ENCODE data around the gene SBNO2.
A peak's percentile ranks its signal among the peaks of the same experiment; 100 is the strongest.

The SBNO2 gene

DNA sequence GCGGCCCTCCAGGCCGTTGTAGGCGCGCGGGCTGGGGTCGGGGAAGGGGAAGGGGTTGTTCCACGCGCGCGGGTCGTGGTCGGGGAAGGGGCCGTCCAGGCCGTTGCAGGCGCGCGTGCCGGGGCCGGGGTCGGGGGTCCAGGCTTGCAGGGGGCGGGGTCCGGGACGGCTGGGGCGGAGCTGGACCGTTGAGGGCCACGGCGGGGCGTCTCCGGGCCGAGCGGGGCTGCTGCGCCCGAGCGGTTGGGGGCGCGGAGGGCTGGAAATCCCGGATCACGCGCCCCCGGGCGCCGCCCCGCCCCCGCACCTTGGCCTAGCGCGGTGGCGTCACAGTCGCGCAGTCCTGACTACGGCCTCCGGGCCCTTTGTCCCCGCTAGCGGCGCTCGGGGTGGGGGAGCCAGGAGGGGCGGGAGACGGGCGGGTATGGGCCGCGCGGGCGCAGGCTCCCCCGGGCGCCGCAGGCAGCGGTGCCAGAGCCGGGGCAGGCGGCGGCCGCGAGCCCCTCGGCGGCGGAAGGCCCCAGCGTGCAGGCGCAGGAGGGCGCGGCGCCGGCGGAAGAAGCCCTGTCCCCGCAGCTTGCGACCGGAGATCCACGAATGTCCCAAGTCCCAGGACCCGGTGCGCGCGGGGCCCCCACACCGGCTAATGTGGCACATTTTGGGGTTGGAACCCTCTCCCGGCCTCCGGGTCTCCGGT, 69.6 kb downstream of the SBNO2 start:
- peak; percentile 66 for DNase-seq

DNA sequence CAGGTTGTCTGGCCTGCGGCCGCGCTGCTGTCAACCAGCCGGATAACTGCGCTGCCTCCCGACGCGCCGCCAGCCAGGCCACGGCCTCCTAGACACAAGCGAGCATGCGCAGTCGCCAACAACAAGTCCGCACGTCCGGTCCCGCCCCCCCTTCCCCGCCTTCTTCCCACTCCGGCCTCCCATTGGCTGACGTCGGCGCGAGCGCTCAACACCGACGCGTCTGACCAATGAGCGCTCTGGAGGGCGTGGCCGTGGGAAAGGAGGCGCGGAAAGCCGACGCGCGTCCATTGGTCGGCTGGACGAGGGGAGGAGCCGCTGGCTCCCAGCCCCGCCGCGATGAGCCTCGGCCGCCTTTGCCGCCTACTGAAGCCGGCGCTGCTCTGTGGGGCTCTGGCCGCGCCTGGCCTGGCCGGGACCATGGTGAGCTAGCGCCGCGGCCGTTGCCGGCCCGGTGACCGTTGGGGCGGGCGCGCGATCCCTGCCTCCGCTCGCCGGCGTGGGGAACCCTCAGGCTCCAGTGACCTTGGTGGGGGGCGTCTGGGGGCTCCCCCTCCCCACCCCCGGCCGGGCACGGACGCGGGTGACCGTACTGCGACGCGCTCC, 70.3 kb downstream of the SBNO2 start, which contains the start of gene GPX4:
GPX4 (plus strand) TSS at position 287 of the 603 bp plus-strand sequence; CDS start at position 337, 50 bp downstream.
- peak; percentile 99 for DNase-seq

DNA sequence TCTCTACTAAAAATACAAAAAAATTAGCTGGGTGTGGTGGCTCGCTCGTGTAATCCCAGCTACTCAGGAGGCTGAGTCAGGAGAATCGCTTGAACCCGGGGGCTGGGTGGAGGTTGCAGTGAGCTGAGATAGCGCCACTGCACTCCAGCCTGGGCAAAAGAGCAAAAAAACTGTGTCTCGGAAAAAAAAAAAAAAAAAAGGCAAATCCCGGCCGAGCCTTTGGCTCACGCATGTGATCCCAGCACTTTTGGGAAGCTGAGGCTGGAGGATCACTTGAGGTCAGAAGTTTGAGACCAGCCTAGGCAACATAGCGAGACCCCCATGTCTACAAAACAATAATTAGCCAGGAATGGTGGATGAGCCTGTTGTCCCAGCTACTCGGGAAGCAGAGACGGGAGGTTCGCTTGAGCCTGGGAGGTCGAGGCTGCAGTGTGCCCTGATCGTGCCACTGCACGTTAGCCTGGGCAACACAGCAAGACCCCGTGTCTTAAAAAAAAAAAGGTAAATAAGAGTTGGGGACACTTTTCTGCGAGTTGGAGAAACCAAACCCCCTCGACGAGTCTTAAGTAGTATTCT, 70.8 kb downstream of the SBNO2 start:
- no peak for DNase-seq

DNA sequence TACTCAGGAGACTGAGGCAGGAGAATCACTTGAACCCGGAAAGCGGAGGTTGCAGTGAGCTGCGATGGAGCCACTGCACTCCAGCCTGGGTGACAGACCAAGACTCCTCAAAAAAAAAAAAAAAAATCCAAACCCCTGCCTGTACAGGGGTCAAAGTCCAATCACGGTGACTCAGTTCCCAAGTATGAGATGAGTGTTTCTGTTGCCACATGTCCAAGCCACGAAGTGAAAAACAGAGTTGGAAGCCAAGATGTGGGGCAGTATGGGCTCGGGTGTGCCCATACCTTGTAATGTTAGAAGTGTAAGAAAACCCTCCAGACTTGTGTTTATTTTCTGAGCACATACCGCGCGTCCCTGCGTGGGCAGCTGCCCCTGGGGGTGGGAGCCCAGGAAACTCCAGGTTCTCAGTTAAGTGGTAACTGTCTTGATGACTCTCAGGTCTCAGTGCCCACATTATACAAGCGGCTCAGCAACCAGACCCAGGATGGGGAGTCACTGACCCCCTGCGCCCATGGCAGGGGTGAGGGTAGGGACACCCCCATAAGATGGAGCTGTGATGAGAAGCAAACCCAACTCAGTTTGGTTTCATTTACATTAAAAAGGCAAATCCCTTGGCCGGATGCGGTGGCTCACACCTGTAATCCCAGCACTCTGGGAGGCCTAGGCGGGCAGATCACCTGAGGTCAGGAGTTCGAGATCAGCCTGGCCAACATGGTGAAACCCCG, 71.5 kb downstream of the SBNO2 start:
- no peak for DNase-seq

DNA sequence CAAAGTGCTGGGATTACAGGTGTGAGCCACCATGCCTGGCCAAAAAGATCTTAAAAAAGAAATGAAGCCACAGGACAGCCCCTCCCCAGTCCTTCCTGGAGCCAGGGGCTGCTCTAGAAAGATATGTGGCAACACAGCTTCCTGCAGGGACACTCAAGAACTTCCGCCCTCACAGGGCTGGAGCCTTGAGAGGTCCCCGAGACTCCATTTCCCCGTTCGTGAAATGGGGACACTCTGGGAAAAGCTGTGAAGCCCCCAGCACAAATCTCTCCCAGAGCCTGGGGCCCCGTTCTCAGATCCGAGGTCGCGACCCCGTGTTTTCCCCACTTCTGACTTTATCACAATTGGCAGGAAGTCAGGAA, 72.8 kb downstream of the SBNO2 start:
- DNase-seq: no peak

DNA sequence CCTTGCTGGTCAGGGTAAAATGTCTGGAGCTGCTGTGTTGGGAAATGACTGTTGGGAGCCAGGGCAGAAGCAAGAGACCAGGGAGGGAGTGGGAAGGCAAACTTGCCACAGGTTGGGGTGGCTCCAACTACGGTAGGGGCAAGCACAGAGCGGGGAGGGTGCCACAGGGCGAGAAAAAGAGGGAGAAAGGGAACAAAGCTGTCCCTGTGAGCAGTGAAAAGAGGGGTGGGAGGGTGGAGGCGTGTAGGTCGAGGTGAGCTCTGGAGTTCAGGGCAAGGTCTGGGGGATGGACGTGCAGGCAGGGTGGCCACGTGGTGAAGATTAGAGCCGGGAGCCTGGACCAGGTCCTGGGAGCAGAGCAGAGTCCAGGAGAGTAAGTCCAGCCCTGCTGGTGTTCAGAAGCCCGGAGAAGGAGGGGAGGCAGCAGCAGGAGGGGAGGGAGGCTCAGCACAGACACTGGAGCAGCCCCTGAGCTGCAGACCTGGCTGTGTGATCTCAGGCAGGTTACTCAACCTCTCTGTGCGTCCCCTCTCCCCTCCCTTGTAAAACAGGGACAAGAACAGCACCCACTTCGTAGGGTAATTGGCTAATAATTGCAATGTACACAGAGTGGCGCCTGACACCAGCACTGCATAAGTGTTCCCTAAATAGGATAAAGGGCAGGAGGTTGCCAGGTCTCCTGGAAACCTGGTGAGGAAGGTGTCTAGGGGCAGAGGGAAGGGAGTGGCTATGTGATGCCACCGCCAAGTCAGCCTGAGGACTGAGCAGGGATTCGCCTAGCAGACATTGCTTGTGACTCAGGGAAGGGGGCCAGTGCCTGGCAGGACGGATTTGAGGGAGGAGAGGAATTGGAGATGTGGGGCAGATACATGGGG, 75.7 kb downstream of the SBNO2 start:
- no peak for DNase-seq

DNA sequence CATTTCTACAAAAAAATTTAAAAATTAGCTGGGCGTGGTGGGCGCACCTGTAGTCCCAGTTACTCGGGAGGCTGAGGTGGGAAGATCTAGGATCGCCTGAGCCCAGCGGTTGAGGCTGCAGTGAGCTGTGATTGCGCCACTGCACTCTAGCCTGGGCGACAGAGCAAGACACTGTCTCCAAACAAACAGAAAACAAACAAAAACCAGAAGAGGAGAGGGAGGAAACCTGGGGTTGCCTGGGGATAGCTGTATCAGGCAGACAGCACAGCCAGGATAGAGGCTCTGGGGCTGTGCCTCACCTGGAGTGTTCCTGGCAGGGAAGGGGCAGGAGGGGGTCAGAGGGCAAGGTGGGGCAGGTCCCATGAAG, 76.3 kb downstream of the SBNO2 start:
- no peak for DNase-seq

DNA sequence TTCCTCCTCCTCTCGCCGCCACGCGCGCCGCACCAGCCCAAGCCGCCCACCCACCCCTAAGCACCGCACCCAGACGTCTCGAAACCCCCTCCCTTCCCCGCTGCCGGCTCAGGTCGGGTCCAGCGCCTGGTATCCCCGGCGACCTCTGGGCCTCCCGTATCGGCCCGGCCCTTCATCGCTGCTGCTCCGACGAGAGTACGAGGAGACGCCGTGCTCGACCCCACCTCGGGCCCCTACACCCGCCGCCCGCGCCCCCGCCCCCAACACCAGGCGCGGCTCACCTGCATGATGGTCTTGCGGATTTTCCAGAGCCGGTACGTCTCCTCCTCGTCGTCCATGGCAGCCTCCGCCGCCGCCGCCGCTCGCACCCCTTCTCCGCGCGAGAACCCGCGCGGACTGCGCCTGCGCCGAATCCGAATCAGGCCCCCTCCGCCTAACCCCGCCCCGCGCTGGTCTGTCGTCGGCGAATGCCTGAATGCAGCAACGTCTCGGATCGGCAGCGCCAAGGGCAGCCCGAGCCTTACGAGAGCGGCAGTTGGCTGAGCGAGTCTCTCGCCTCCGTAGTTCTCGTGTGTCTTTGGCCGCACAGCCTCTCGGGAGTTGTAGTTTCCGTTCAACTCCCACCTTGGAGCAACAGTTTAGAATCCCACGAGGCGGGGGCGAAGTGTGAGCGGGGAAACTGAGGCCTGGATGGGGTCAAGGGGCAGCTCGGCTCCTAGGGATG, 78.9 kb downstream of the SBNO2 start, which contains the start of gene POLR2E:
POLR2E (minus strand) TSS at position 398 of the 724 bp plus-strand sequence; CDS start at position 338, 60 bp downstream.
- DNase-seq: peak; percentile 98

DNA sequence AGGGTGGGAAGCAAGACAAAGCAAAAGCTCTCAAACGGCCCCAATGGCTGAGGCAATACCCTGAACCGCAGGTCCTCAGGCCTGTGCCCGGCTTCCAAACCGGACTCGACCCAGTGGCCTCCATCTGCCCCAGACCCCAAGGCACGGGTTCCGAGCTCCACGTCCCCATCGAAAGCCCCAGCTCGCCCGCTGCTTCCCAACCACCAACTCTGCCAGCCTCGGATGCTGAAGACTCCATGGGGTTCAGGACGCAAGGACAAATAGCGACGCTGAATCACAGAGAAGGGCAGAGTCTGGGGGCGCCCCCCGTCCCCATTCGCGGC, 79.5 kb downstream of the SBNO2 start:
- no peak for DNase-seq

DNA sequence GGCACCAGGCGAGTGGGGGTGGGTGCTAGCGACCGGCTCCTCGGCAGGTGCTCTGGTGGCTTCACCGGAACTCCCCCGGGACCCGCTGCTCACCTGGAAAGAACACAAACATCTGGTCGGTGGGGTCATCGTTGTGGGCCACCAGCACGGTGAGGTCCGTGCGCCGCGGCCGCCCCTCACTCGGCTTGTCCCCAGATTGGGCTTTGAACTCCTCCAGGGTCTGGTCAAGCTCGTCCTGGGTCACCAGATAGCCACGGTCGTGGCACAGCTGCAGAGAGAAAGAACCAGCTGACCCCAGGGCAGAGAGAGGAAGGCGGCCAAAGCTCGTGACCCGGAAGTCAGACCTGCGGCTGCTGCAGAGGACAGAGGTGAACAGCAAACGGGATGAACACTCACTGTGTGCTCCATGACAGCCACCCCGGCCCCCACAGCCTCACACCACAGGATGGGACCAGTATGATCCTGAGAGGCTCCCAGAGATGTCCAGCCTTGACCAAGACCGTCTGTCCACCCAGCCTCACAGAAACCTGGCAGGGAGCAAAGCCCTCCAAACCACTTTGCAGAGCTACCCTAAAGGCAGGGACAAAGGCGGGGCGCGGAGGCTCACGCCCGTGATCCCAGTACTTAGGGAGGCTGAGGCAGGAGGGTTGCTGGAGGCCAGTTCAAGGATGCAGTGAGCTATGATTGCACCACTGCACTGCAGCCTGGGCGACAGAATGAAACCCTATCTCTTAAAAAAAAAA, 80.1 kb downstream of the SBNO2 start:
- DNase-seq: no peak

DNA sequence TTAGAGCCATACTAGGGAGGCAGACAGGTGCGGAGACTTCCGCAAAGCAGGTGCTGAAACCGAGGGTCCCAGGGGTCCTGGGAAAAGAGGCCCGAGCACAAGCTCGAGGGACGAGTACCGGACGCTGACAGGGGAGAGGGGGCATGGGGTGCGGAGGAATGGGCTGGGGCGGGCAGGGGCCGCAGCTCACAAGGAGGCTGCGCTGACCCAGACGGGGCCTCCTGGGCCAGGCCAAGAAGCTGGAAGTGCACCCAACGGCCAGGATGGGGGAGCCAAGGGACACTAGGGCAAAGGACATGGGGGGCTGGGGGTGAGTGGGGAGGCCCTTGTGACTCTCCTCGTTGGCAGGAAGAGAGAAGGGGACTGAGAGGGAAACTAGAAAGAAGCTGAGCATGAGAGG, 80.7 kb downstream of the SBNO2 start:
- DNase-seq: no peak

DNA sequence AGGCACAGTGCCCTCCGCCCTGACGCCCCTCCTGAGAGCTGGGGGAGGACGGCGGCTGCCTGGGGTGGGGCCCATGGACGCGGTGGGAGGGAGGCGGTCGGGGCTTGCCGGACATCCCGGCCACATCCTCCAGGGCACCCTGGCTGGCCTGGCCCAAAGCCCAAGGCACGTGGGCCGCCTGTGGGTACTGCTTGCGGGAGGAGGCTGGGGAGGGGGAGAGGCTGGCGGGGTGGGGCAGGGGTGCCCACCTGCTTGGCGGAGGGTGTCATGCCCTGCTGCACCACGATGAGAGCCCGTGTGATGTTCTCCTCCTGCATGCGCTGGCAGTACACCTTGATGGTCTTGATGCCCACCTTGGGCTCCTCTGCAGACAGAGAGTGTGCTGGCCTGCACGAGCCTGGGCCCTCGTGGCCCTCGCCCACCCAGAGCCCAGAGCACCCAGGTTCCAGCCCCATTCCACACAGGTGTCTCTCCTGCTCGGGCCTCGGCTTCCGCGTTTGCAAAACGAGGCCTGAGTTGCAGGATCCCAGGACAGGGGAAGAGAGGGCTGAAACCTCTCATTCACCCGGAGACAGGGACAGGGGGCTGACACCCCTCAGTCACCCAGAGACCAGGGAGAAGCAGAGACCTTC, 82.4 kb downstream of the SBNO2 start:
- no peak for DNase-seq

DNA sequence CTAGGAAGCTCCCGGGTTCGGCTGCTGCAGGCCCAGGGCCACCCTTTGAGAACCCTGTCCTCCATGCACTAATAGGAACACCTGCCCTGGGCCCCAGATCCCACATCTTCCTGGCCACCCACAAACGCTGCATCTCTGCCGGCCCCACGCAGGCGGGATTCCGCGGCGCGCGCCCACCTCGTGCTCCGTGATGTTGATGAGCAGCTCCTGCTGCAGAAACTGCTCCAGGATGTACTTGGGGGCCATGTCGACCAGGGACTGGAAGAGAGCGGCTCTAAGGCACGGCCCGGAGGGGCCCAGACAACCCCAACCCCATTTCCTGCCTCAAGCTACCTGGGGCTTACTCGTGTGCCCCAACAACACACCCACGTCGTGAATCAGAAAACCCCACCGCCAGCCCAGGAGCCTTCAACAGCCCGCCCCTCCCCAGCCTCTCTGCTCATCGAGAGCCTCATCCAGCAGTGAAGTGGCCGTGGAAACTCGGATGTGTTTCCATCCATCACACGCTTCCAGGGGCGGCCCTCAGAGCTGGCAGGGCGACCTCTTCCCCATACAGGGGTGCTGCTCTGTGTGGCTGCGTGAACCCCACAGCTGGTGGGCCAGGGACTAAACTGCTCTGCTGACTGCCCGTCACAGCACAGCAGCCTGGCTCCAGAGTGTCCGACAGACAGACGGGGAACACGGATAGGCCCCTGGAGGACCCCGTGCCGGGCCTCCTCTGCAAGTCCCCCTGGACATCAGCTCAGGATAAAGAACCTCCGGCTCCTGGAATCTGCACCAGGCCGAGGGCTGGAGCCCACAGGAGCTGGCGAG, 83.1 kb downstream of the SBNO2 start:
- DNase-seq: no peak

DNA sequence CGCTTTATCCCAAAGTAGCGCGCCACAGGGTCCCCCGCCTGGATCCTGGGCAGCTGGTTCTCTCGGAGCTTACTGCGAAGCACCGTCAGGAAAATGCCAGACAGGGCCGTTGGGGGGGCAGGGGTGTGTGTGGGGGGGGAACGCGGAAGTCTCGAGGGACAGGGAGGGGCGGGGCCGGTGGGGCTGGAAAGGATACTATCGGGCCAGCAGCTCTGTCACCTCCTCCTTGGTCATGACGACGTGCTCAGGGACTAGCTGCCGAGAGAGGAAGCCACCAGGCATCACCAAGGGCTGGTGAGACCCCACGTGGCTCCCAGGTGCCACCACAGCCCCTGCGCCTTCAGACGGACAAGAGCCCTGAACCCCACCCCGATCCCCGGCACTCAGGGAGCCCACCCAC, 84.2 kb downstream of the SBNO2 start:
- no peak for DNase-seq

DNA sequence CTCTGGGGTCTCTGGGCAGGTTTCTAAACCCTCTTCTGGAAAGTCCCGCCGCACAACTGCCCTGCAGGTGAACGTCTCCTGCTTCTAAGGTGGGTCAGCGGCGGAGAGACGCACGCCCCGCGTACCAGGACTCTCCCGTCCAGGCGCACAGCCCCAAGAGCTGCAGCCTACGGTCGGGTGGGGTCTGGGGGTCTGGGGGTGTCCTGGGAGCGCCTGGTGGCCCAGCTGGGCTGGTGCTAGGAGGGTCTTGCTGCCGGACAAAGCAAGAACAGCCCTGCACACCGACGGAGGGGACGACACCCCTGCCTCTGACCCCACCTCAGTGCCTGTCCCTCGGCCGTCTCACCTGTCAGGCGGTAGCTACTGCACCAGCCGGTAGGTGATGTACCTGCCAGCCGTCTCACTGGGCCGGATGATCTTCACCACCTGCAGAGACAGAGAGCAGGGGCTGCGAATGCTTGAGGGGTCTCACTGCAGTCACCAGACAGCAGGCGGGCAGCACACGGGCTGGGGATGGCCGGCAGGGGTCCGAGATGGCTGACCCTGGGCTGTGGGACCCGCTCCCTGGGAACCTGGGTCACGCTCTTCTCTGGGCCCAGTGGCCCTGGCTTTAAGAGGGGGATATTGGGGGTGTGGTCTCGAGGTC, 84.8 kb downstream of the SBNO2 start:
- no peak for DNase-seq

DNA sequence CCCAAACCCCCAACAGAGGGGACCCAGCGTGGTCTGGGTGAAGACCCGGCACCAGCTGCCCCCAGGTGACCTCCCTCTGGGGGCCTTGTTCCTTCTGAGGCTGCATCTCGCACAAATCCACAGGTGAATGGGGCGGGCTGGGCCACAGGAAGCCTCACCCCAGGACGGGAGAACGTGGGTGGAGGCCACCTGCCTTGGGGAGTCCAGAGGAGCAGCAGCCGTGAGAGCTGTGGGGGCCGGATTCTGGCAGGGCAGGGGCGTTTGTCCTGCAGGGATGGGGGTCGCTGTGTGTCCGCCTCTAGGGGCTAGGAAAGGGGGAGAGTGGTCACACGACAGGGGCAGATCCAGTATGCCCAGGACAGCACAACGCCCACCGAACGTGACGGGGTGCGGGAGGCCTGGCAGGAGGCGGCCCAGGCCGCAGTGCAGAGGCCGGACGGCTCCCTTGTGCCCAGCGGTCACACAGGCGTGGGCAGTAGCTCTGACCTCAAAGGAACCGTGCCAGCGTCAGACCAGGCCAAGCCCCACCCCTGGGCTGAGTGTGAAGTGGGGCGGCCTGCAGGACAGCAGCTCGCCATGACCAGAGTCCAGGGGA, 85.6 kb downstream of the SBNO2 start:
- DNase-seq: no peak

DNA sequence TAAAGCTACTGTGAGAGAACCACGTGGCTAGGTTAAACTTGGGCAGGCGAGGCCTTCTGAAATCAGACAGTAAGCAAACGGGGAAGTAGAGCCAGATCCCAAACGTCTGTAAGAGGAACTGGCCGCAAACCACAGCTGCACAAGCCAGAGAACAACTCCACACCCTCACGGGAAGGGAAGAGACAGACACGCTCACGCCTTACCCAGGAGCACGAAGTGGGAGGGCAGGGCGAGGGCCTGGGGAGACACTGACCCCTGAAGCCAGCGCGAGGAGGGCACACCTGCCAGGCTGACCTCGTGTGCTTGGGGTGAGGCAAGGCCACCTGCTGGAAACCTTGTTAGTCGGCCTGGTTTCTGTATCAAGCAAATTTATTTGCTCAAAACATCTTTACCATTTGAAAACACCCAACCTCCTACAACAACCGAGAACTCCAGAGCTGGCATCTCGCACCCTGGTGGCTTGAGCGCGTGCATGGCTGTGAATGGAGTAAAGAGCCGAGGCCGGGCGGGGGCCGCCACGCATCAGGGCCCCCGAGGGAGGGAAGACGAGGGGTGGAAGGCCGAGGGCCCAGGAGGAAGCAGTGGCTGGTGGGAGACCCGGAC, 86.2 kb downstream of the SBNO2 start:
- no peak for DNase-seq

DNA sequence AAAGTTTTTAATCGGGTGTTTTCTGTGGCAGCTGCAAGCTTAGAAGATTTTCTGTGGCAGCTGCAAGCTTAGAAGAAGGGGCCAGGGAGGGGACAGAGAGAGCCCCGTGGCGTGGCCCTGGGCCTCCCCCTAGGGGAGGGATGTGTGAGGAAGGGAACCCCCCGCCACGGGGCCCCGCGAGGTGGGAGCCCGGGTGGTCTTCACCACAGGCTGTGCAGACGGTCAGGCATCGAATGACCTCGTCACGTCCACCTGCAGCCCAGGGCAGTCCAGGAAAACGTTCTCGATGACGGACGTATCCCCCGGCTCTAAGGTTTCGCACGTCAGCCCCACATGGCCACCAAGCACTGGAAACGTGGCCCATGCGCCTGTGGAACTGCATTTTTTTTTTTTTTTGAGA, 87.5 kb downstream of the SBNO2 start:
- no peak for DNase-seq
